SK-N-MC (cell line): Measurements from ENCODE around the gene GAS2.

Experiments used
- EZH2 ChIP-seq: fragments of 200-600 bp; sonication (generic); IDR thresholded peaks from one replicate; pipeline ENCODE4 v1.6.1; 2017; ENCODE audit warnings: antibody characterized with exemption
- POLR2AphosphoS5 ChIP-seq: IDR thresholded peaks from 2 replicates; pipeline ENCODE4 v1.6.1; 2012; ENCODE audit warnings: mild to moderate bottlenecking, low read depth, low read length, borderline replicate concordance

DNA sequence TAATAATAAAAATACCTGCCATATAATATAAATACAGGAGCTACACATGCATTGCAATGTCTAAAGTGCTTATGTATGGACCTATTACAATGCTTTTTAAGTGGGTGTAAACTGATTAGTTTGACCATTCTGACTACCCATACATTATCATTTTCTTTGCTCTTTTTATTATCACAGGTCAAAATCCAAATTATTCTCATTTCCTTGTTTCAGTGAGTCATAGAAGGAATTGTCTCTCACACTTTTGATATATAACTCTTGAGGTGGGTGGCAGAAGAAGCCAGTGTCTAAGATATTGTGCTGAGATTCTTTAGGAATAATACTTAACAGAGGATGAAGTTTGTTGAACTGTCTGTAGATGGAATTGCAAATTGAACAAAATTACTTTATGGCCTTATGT is 35.6 kb downstream of the GAS2 start:
- TF ChIP-seq POLR2AphosphoS5 (no peak), EZH2 (no peak)
